ENCODE measurements around the gene PRM3.

- TF ChIP-seq CTCF (IDR thresholded peaks at IDR 0.05; ENCODE audit: low read depth, low read length, missing input control) (no peak), HNF4A (conservative IDR thresholded peaks at IDR 0.05) (no peak), REST (IDR thresholded peaks at IDR 0.05) (no peak), MAX (IDR thresholded peaks at IDR 0.05) (no peak), YY1 (IDR thresholded peaks at IDR 0.05) (no peak)
- TF ChIP-seq, protein P1, sequence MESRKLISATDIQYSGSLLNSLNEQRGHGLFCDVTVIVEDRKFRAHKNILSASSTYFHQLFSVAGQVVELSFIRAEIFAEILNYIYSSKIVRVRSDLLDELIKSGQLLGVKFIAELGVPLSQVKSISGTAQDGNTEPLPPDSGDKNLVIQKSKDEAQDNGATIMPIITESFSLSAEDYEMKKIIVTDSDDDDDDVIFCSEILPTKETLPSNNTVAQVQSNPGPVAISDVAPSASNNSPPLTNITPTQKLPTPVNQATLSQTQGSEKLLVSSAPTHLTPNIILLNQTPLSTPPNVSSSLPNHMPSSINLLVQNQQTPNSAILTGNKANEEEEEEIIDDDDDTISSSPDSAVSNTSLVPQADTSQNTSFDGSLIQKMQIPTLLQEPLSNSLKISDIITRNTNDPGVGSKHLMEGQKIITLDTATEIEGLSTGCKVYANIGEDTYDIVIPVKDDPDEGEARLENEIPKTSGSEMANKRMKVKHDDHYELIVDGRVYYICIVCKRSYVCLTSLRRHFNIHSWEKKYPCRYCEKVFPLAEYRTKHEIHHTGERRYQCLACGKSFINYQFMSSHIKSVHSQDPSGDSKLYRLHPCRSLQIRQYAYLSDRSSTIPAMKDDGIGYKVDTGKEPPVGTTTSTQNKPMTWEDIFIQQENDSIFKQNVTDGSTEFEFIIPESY (IDR thresholded peaks at IDR 0.05), result no peak
Measured at GRCh38 chr16:11234884-11235702, 38.3 kb downstream of the PRM3 start.
